A549 (cell line): Measurements from ENCODE around the gene TGFBR3L. TPM values are rescaled to one million over a fixed set of nuclear protein-coding genes. Genes with fewer than 3 reads are reported as not detected.

Experiments
- ATAC-seq, 2 experiments: fragments of 200-7000 bp in 1 of 2; fragments of >200 bp in 1 of 2; cut with Nextera tagmentation in 1 of 2; cut with Tn5 transposase in 1 of 2; 3 replicates each; pipeline versions ENCODE4 v1.8.0 to v1.9.1; 2018 to 2020; ENCODE audit warnings: mild to moderate bottlenecking in 1 of 2, moderate library complexity in 1 of 2
- CTCF ChIA-PET: fragments of 300-600 bp; sonication (Branson Sonifier 250); formaldehyde crosslinking; extraction: SDS; loops from one replicate; lab custom pipeline; 2021; ENCODE audit warnings: antibody characterized with exemption, inconsistent platforms; lab: Yijun Ruan, JAX
- POLR2A ChIA-PET: fragments of 350-600 bp; formaldehyde crosslinking; extraction: SDS; loops from one replicate; lab custom pipeline; 2021; ENCODE audit warnings: antibody characterized with exemption, inconsistent platforms; lab: Yijun Ruan, JAX
- DNase-seq, 2 experiments: peaks; one replicate each; pipeline versions ENCODE4 v3.0.0 to v3.0.0-alpha.2; 2011 to 2016; ENCODE audit warnings: low read depth in 1 of 2, low spot score in 1 of 2
- FAIRE-seq: peaks from 2 replicates; lab custom pipeline; 2011; peaks lifted over from hg19 to GRCh38; lab: Jason Lieb, UNC
- H3K27ac ChIP-seq, 2 experiments: fragments of >200 bp; sonication (Bioruptor Twin); formaldehyde crosslinking; 3 replicates each; pipeline ENCODE4 v1.5.1; 2016 to 2017
- H3K4me1 ChIP-seq: fragments of >200 bp; sonication (Bioruptor Twin); formaldehyde crosslinking; 3 replicates; pipeline ENCODE4 v1.6.1; 2016
- H3K4me2 ChIP-seq: fragments of >200 bp; sonication (Bioruptor Twin); formaldehyde crosslinking; 3 replicates; pipeline ENCODE4 v1.6.1; 2016
- H3K4me3 ChIP-seq: fragments of >200 bp; sonication (Bioruptor Twin); formaldehyde crosslinking; 3 replicates; pipeline ENCODE4 v1.5.1; 2016
- H3K9me3 ChIP-seq: fragments of >200 bp; sonication (Bioruptor Twin); formaldehyde crosslinking; 3 replicates; pipeline ENCODE4 v1.6.1; 2016
- BHLHE40 ChIP-seq: IDR thresholded peaks from 2 replicates; pipeline ENCODE4 v1.6.1; 2012; ENCODE audit warnings: low read depth, low read length, inconsistent platforms
- CBX2 ChIP-seq: fragments of 200-600 bp; sonication (generic); IDR thresholded peaks from 2 replicates; pipeline ENCODE4 v1.6.1; 2016; ENCODE audit warnings: low read depth, mild to moderate bottlenecking, borderline replicate concordance
- CHD2 ChIP-seq: fragments of 150-350 bp; IDR thresholded peaks from 2 replicates; pipeline ENCODE4 v1.6.1; 2014; ENCODE audit warnings: low read length; ENCODE audit not compliant: partially characterized antibody
- CHD4 ChIP-seq: fragments of 200-600 bp; sonication (generic); IDR thresholded peaks from 2 replicates; pipeline ENCODE4 v1.6.1; 2016; ENCODE audit warnings: antibody characterized with exemption, mild to moderate bottlenecking, borderline replicate concordance
- EHF ChIP-seq: fragments of 250-450 bp; sonication (Bioruptor Pico); IDR thresholded peaks from 2 replicates; pipeline ENCODE4 v1.5.0; 2020; ENCODE audit warnings: mild to moderate bottlenecking
- EP300 ChIP-seq, 2 experiments: fragments of >200 bp; sonication (Bioruptor Twin); formaldehyde crosslinking; IDR thresholded peaks; 2 replicates in 1 of 2; 3 replicates in 1 of 2; pipeline ENCODE4 v1.6.1; 2016 to 2017
- FOSB ChIP-seq: fragments of 250-450 bp; sonication (Bioruptor Pico); IDR thresholded peaks from 2 replicates; pipeline ENCODE4 v1.5.0; 2020; ENCODE audit warnings: mild to moderate bottlenecking, moderate library complexity
- FOSL2 ChIP-seq, 2 experiments: fragments of 450-650 bp in 1 of 2; fragments of >200 bp in 1 of 2; sonication (Bioruptor Twin) in 1 of 2; formaldehyde crosslinking; IDR thresholded peaks; 2 replicates each; pipeline versions ENCODE4 v1.5.0 to v1.6.1; 2016 to 2020; ENCODE audit warnings: mild to moderate bottlenecking in 1 of 2, moderate library complexity in 1 of 2
- HEYL ChIP-seq: fragments of 250-450 bp; sonication (Bioruptor Pico); IDR thresholded peaks from 2 replicates; pipeline ENCODE4 v1.8.0; 2021; ENCODE audit warnings: mild to moderate bottlenecking, moderate library complexity
- HOXB13 ChIP-seq: fragments of 250-450 bp; sonication (Bioruptor Pico); IDR thresholded peaks from 2 replicates; pipeline ENCODE4 v1.5.0; 2020; ENCODE audit warnings: low read depth, mild to moderate bottlenecking, moderate library complexity
- HOXB5 ChIP-seq: fragments of 250-450 bp; sonication (Bioruptor Pico); IDR thresholded peaks from 2 replicates; pipeline ENCODE4 v1.5.0; 2020; ENCODE audit warnings: mild to moderate bottlenecking, moderate library complexity
- JUNB ChIP-seq: fragments of >200 bp; sonication (Bioruptor Twin); formaldehyde crosslinking; IDR thresholded peaks from 2 replicates; pipeline ENCODE4 v1.6.1; 2016
- KDM5A ChIP-seq: fragments of 200-600 bp; sonication (generic); IDR thresholded peaks from 2 replicates; pipeline ENCODE4 v1.6.1; 2016; ENCODE audit warnings: antibody characterized with exemption, mild to moderate bottlenecking
- MAFK ChIP-seq: fragments of 450-650 bp; IDR thresholded peaks from 2 replicates; pipeline ENCODE4 v1.6.1; 2014; ENCODE audit not compliant: partially characterized antibody
- MAZ ChIP-seq: fragments of 150-350 bp; IDR thresholded peaks from 2 replicates; pipeline ENCODE4 v1.6.1; 2014; ENCODE audit warnings: antibody characterized with exemption, low read depth, low read length, borderline replicate concordance
- PHF8 ChIP-seq: fragments of 200-600 bp; sonication (generic); IDR thresholded peaks from 2 replicates; pipeline ENCODE4 v1.6.1; 2016; ENCODE audit warnings: low read depth, mild to moderate bottlenecking, antibody characterized with exemption, moderate library complexity, borderline replicate concordance
- RAD21 ChIP-seq, 2 experiments: fragments of >200 bp in 1 of 2; sonication (Bioruptor Twin) in 1 of 2; formaldehyde crosslinking in 1 of 2; IDR thresholded peaks in 1 of 2; conservative IDR thresholded peaks in 1 of 2; 2 replicates in 1 of 2; 3 replicates in 1 of 2; pipeline ENCODE4 v1.6.1; 2012 to 2018; ENCODE audit warnings: inconsistent platforms in 1 of 2
- RFX5 ChIP-seq: fragments of 450-650 bp; IDR thresholded peaks from 2 replicates; pipeline ENCODE4 v1.7.1; 2014; ENCODE audit warnings: antibody characterized with exemption, mild to moderate bottlenecking, moderate library complexity
- RNF2 ChIP-seq: fragments of 200-600 bp; sonication (generic); IDR thresholded peaks from 2 replicates; pipeline ENCODE4 v1.6.1; 2016; ENCODE audit warnings: low read depth, mild to moderate bottlenecking, antibody characterized with exemption, moderate library complexity, borderline replicate concordance
- TP53 ChIP-seq: fragments of 250-450 bp; sonication (Bioruptor Pico); IDR thresholded peaks from 2 replicates; pipeline ENCODE4 v1.5.0; 2021; ENCODE audit warnings: mild to moderate bottlenecking, moderate library complexity
- ZFP36 ChIP-seq: fragments of 450-650 bp; IDR thresholded peaks from 2 replicates; pipeline ENCODE4 v1.6.1; 2014; ENCODE audit warnings: borderline replicate concordance; ENCODE audit not compliant: partially characterized antibody
- WGBS: methylation state at CpG from one replicate; pipeline ENCODE4 v1.1.6; 2017; ENCODE audit errors: missing lambda C conversion rate; 5-methylcytosine and 5-hydroxymethylcytosine counted together
- polyA plus RNA-seq, 4 experiments: library from polyadenylated mRNA; depleted of rRNA in 3 of 4; stranded (reverse); fragments of >200 nt; fragmentation: RNase III in 1 of 4; extraction: RNeasy Plus Mini Kit Qiagen cat#74134 plus additional on column Dnase treatment in 1 of 4; gene quantifications; 2 replicates in 3 of 4; 3 replicates in 1 of 4; pipeline ENCODE4 v1.2.3, GENCODE V29; 2011 to 2017
- TF ChIP-seq, protein P1 (sequence below): IDR thresholded peaks from 2 replicates; pipeline ENCODE4 v1.6.1; 2012
- TF ChIP-seq, protein P2 (sequence below): fragments of 250-450 bp; sonication (Bioruptor Pico); IDR thresholded peaks from 2 replicates; pipeline ENCODE4 v1.5.0; 2020; ENCODE audit warnings: low read depth, mild to moderate bottlenecking, moderate library complexity
- TF ChIP-seq, protein P3 (sequence below): fragments of >200 bp; sonication (Bioruptor Twin); formaldehyde crosslinking; IDR thresholded peaks from 3 replicates; pipeline ENCODE4 v1.5.1; 2016

Gene TGFBR3L
- polyA plus RNA-seq, 2 of the 4 experiments (the other 2 are of a cell fraction): 0.21 to 1.2 TPM

DNA sequence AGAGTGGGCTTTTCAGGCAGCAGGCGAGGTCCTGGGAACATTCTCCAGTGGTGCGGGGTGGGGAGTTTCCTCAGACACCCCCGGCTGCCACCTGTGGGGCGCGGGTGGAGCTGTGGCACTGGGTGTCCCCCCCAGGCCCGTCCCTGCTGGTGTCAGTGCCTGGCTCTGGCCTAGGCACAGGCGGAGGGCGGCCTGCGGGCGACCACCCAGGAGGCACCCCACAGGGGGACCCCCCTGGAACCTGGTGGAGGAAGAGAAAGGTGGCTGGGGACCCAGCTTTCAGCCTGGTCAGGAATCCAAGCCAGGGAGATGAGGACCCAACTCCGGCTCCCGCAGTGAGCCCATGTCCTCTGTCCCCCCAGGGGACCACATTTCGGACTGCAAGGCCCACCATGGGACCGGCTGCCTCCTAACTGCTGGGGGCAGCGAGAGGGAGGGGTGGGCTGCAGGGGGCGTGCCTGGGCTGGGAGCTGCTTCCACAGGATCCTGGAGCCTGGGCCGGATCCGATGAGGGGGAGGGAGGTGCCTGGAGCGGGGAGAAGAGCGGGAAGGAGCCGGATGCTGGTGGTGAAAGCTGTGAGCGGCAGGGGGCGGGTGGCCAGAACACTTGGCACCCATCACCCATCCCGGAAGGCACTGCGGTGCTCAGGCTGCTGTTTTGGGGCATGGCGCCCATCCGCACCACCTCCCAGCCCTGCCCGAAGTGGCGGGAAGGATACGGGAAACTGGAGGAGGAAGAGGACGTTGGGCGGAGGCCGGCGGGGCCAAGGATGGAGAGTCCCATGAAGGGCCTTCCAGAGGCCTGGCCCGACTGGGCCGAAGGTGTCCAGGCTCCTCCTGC lies 16.8 kb downstream of the TGFBR3L start:
- no peak overlapping the region for H3K4me3 ChIP-seq
- H3K4me2 ChIP-seq: no peak overlapping the region
- H3K4me1 ChIP-seq: peaks cover 18% of the 10 kb centered on the region
- no peak overlapping the region for H3K27ac ChIP-seq
- TF ChIP-seq MAFK: no peak
- no peak for TF ChIP-seq CHD2
- TF ChIP-seq JUNB: no peak
- TF ChIP-seq, protein P1, sequence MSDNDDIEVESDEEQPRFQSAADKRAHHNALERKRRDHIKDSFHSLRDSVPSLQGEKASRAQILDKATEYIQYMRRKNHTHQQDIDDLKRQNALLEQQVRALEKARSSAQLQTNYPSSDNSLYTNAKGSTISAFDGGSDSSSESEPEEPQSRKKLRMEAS: no peak
- no peak for TF ChIP-seq HEYL (CRISPR knock-in tag)
- TF ChIP-seq FOSL2 (IDR thresholded peaks at IDR 0.05): no peak
- no peak for TF ChIP-seq FOSL2 (CRISPR knock-in tag; IDR thresholded peaks at IDR 0.05)
- TF ChIP-seq, protein P2, sequence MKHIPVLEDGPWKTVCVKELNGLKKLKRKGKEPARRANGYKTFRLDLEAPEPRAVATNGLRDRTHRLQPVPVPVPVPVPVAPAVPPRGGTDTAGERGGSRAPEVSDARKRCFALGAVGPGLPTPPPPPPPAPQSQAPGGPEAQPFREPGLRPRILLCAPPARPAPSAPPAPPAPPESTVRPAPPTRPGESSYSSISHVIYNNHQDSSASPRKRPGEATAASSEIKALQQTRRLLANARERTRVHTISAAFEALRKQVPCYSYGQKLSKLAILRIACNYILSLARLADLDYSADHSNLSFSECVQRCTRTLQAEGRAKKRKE (CRISPR knock-in tag): no peak
- no peak for TF ChIP-seq RNF2
- TF ChIP-seq CBX2: no peak
- no peak for TF ChIP-seq PHF8
- no peak for TF ChIP-seq RAD21 (conservative IDR thresholded peaks at IDR 0.05 in 1 of 2, IDR thresholded peaks at IDR 0.05 in 1 of 2)
- TF ChIP-seq EP300 (IDR thresholded peaks at IDR 0.05): no peak
- no peak for TF ChIP-seq BHLHE40
- TF ChIP-seq RFX5: no peak
- TF ChIP-seq FOSB: no peak
- TF ChIP-seq MAZ: no peak
- TF ChIP-seq HOXB13 (CRISPR knock-in tag): no peak
- ChIA-PET POLR2A (interaction anchor here (3.2 kb wide), 1 partner anchor 13 kb away, joined by 20 read pairs; the partner anchor contains the start of gene TIMM44), CTCF (interaction anchor here (1.1 to 5.7 kb wide), 2 partner anchors 11 to 39 kb away, joined by 3 to 56 read pairs; partner anchors contain the start of gene TIMM44)
- FAIRE-seq (no peak), DNase-seq (no peak), ATAC-seq (no peak)
- no peaks in the 10 kb centered on the region for H3K9me3 ChIP-seq
- WGBS: 93% methylated on average over 26 of the region's 36 CpGs

DNA sequence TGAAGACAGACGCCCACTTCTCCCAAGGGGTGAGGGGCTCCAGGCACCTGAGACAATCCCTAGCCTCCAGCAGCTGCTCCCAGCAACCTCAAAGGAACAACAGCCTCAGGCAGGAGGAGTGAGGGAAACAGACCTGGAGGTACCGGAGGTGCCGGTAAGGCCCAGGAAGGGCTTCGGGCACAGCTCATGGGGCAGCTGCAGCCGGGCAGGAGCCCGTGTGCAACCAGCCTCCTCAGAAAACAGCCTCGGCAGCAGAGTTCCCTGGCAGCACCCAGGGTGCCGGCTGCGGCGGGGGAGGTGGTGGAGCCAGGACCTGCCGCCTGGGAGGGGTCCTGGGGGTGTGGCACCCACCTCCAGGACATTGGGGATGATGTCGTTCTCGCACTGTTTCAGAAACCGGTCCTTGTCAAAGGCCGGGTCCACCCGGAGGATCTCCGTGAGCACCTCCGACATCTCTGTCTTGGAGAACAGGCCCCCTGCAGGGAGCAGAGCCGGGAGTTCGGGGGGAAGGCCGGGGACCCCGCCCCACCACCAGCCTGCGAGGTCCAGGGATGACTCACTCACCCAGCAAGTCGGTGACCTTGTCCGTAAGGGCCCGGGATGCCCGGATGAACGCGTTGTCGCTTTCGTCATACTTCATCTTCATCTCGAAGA lies 17.8 kb downstream of the TGFBR3L start:
- WGBS: 88% methylated on average over 16 of the region's 32 CpGs
- ChIA-PET POLR2A (no interaction called here), CTCF (interaction anchor here (1.1 to 5.7 kb wide), 2 partner anchors 10 to 38 kb away, joined by 3 to 56 read pairs; partner anchors contain the start of gene TIMM44)
- no peak for FAIRE-seq
- no peak for DNase-seq
- H3K4me2 ChIP-seq: no peak overlapping the region
- no peak for ATAC-seq
- no peak for TF ChIP-seq HEYL (CRISPR knock-in tag)
- TF ChIP-seq RAD21 (conservative IDR thresholded peaks at IDR 0.05 in 1 of 2, IDR thresholded peaks at IDR 0.05 in 1 of 2): no peak
- no peak for TF ChIP-seq HOXB5 (CRISPR knock-in tag)
- TF ChIP-seq BHLHE40: no peak
- TF ChIP-seq TP53 (CRISPR knock-in tag): no peak
- no peak for TF ChIP-seq CHD4
- TF ChIP-seq ZFP36: no peak
- TF ChIP-seq, protein P3, sequence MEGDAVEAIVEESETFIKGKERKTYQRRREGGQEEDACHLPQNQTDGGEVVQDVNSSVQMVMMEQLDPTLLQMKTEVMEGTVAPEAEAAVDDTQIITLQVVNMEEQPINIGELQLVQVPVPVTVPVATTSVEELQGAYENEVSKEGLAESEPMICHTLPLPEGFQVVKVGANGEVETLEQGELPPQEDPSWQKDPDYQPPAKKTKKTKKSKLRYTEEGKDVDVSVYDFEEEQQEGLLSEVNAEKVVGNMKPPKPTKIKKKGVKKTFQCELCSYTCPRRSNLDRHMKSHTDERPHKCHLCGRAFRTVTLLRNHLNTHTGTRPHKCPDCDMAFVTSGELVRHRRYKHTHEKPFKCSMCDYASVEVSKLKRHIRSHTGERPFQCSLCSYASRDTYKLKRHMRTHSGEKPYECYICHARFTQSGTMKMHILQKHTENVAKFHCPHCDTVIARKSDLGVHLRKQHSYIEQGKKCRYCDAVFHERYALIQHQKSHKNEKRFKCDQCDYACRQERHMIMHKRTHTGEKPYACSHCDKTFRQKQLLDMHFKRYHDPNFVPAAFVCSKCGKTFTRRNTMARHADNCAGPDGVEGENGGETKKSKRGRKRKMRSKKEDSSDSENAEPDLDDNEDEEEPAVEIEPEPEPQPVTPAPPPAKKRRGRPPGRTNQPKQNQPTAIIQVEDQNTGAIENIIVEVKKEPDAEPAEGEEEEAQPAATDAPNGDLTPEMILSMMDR: no peak
- no peak for TF ChIP-seq KDM5A
- no peak for TF ChIP-seq EHF (CRISPR knock-in tag)
- no peaks in the 10 kb centered on the region for H3K9me3 ChIP-seq
- H3K4me1 ChIP-seq: peaks cover 17% of the 10 kb centered on the region
- H3K4me3 ChIP-seq: no peak overlapping the region
- H3K27ac ChIP-seq: no peak overlapping the region
